WTC11 (cell line): Measurements from ENCODE around the gene TP73. TPM values are rescaled to one million over a fixed set of nuclear protein-coding genes. Genes with fewer than 3 reads are reported as not detected.

Experiments
- ATAC-seq: fragments of 200-7000 bp; cut with Tn5 transposase; 2 replicates; pipeline ENCODE4 v1.10.0; 2021; ENCODE audit warnings: mild to moderate bottlenecking, moderate library complexity
- CTCF ChIA-PET: fragments of 300-600 bp; sonication (Branson Sonifier 250); formaldehyde crosslinking; loops from one replicate; lab custom pipeline; 2021; ENCODE audit warnings: antibody characterized with exemption; lab: Charles Lee
- POLR2A ChIA-PET: fragments of 350-600 bp; sonication (Branson Sonifier 250); formaldehyde crosslinking; loops from one replicate; lab custom pipeline; 2021; ENCODE audit warnings: antibody characterized with exemption; lab: Charles Lee
- DNase-seq: peaks from one replicate; pipeline ENCODE4 v3.0.0; 2021; ENCODE audit warnings: low spot score
- H3K27ac Mint-ChIP-seq: 2 replicates; pipeline ENCODE4 v1.8.0; 2021; ENCODE audit warnings: mixed read lengths
- H3K27me3 Mint-ChIP-seq: 2 replicates; pipeline ENCODE4 v1.8.0; 2021; ENCODE audit warnings: low read depth, mild to moderate bottlenecking, moderate library complexity, mixed read lengths
- H3K36me3 Mint-ChIP-seq: 2 replicates; pipeline ENCODE4 v1.8.0; 2021; ENCODE audit warnings: mixed read lengths
- H3K4me1 Mint-ChIP-seq: 2 replicates; pipeline ENCODE4 v1.8.0; 2022; ENCODE audit warnings: mixed read lengths
- H3K4me3 Mint-ChIP-seq: 2 replicates; pipeline ENCODE4 v1.8.0; 2021; ENCODE audit warnings: mild to moderate bottlenecking, moderate library complexity, mixed read lengths
- H3K9me3 Mint-ChIP-seq: 2 replicates; pipeline ENCODE4 v1.8.0; 2021; ENCODE audit warnings: mixed read lengths
- E2F5 ChIP-seq: sonication (generic); formaldehyde crosslinking; IDR thresholded peaks from 2 replicates; pipeline ENCODE4 v1.8.1; 2022; ENCODE audit warnings: mild to moderate bottlenecking, moderate library complexity, missing genetic modification reagents
- ETV6 ChIP-seq: sonication (generic); formaldehyde crosslinking; IDR thresholded peaks from 2 replicates; pipeline ENCODE4 v1.8.1; 2022; ENCODE audit warnings: mild to moderate bottlenecking, missing genetic modification reagents
- FOXP4 ChIP-seq: sonication (generic); formaldehyde crosslinking; IDR thresholded peaks from 2 replicates; pipeline ENCODE4 v1.8.0; 2022; ENCODE audit warnings: mild to moderate bottlenecking, missing genetic modification reagents
- HMGXB4 ChIP-seq: sonication (generic); formaldehyde crosslinking; IDR thresholded peaks from 2 replicates; pipeline ENCODE4 v1.8.1; 2023; ENCODE audit warnings: mild to moderate bottlenecking, moderate library complexity, missing genetic modification reagents
- OVOL2 ChIP-seq: fragments of 250-450 bp; sonication (Bioruptor Pico); IDR thresholded peaks from 2 replicates; pipeline ENCODE4 v1.9.0; 2021; ENCODE audit warnings: mild to moderate bottlenecking, borderline replicate concordance
- RELA ChIP-seq: sonication (generic); formaldehyde crosslinking; IDR thresholded peaks from 2 replicates; pipeline ENCODE4 v1.8.1; 2022; ENCODE audit warnings: missing genetic modification reagents, mild to moderate bottlenecking, borderline replicate concordance
- SMAD3 ChIP-seq: sonication (generic); formaldehyde crosslinking; IDR thresholded peaks from 2 replicates; pipeline ENCODE4 v1.8.0; 2022; ENCODE audit warnings: missing genetic modification reagents, mild to moderate bottlenecking, borderline replicate concordance
- USF1 ChIP-seq: sonication (generic); formaldehyde crosslinking; IDR thresholded peaks from 2 replicates; pipeline ENCODE4 v1.8.0; 2022; ENCODE audit warnings: mild to moderate bottlenecking, missing genetic modification reagents
- USF2 ChIP-seq: sonication (generic); formaldehyde crosslinking; IDR thresholded peaks from 2 replicates; pipeline ENCODE4 v1.8.1; 2023; ENCODE audit warnings: mild to moderate bottlenecking, missing genetic modification reagents, moderate library complexity
- ZBTB43 ChIP-seq: sonication (generic); formaldehyde crosslinking; IDR thresholded peaks from 2 replicates; pipeline ENCODE4 v1.8.1; 2023; ENCODE audit warnings: mild to moderate bottlenecking, missing genetic modification reagents
- ZNF219 ChIP-seq: sonication (generic); formaldehyde crosslinking; IDR thresholded peaks from 2 replicates; pipeline ENCODE4 v1.8.0; 2023; ENCODE audit warnings: missing genetic modification reagents, mild to moderate bottlenecking, borderline replicate concordance
- ZNF232 ChIP-seq: sonication (generic); formaldehyde crosslinking; IDR thresholded peaks from 2 replicates; pipeline ENCODE4 v1.8.0; 2022; ENCODE audit warnings: mild to moderate bottlenecking, missing genetic modification reagents
- ZNF671 ChIP-seq: fragments of 250-450 bp; sonication (Bioruptor Pico); IDR thresholded peaks from 2 replicates; pipeline ENCODE4 v1.8.0; 2021; ENCODE audit warnings: mild to moderate bottlenecking
- total RNA-seq: library from RNA; stranded (reverse); gene quantifications from 3 replicates; pipeline ENCODE4 v1.2.3, GENCODE V29; 2021
- TF ChIP-seq, protein P1 (sequence below): sonication (generic); formaldehyde crosslinking; IDR thresholded peaks from 2 replicates; pipeline ENCODE4 v1.8.0; 2022; ENCODE audit warnings: mild to moderate bottlenecking, missing genetic modification reagents
- TF ChIP-seq, protein P2 (sequence below): sonication (generic); formaldehyde crosslinking; IDR thresholded peaks from 2 replicates; pipeline ENCODE4 v1.8.1; 2022; ENCODE audit warnings: low read depth, missing genetic modification reagents, borderline replicate concordance
- TF ChIP-seq, protein P3 (sequence below): sonication (generic); formaldehyde crosslinking; IDR thresholded peaks from 2 replicates; pipeline ENCODE4 v1.8.0; 2022; ENCODE audit warnings: mild to moderate bottlenecking, missing genetic modification reagents

TP73 gene
- total RNA-seq, 1 experiment from 2014 or later: 5.7 TPM

DNA sequence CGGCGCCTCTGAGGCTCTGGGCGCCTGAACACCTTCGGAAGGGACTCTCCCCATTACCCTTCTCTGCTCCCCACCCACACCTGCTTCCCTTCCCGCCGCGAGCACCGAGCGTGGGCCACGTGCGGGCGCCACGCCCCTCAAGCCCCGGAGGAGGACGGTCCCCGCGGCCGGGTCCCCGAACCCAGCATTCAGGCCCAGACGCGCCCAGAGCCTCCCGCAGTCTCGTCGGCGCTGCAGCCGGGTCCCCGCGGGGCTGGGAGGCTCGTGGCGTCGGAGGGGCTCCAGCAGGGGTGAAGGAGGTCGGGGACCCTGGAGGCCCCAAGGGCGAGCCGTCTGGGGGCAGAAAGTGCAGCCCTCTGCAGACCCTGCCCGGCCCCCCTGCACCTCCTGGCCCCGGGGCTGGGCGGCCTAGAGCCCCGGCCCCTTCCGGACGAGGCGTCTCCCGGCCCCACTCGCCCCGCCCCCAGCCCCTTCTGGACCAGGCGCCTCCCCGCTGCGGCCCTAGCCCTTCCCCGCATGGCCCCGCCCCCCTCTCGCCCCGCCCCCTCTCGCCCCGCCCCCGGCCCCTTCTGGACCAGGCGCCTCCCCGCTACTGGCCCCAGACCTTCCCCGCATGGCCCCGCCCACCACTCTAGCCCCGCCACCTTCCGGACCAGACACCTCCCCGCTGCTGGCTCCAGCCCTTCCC lies 119.9 kb downstream of the TP73 start:
- Mint-ChIP-seq H3K36me3 (peaks cover 2% of the 10 kb centered on the region; the same call in 1 of the 2 replicates), H3K4me1 (peaks cover 30% of the 10 kb centered on the region), H3K9me3 (peaks cover 7% of the 10 kb centered on the region; the same call in 1 of the 2 replicates), H3K4me3 (peak overlapping the region; percentile 64), H3K27ac (no peak overlapping the region), H3K27me3 (peaks cover 3% of the 10 kb centered on the region)
- peak; percentile 98 for DNase-seq
- CTCF ChIA-PET: interaction anchor here (0.9 to 1.8 kb wide), 4 partner anchors 9 to 48 kb away, joined by 3 to 9 read pairs (median 4); no protein-coding TSS in a partner anchor
- POLR2A ChIA-PET: interaction anchor here (0.8 kb wide), 1 partner anchor 26 kb away, joined by 3 read pairs; no protein-coding TSS in a partner anchor
- peak; percentile 85 for ATAC-seq
- 0 out of 2 replicates have a peak, but pooled peaks have one; percentile 63 for TF ChIP-seq SMAD3 (CRISPR knock-in tag)
- TF ChIP-seq FOXP4: peak; percentile 47; the same call in 1 of the 2 replicates
- TF ChIP-seq HMGXB4 (CRISPR knock-in tag): peak; percentile 48; the same call in 1 of the 2 replicates
- peak; percentile 69; the same call in 1 of the 2 replicates for TF ChIP-seq ZNF232 (CRISPR knock-in tag)
- no peak for TF ChIP-seq ZNF219 (CRISPR knock-in tag)
- no peak for TF ChIP-seq OVOL2 (CRISPR knock-in tag)
- TF ChIP-seq USF1 (CRISPR knock-in tag): peak; percentile 61; the same call in 1 of the 2 replicates
- TF ChIP-seq, protein P1, sequence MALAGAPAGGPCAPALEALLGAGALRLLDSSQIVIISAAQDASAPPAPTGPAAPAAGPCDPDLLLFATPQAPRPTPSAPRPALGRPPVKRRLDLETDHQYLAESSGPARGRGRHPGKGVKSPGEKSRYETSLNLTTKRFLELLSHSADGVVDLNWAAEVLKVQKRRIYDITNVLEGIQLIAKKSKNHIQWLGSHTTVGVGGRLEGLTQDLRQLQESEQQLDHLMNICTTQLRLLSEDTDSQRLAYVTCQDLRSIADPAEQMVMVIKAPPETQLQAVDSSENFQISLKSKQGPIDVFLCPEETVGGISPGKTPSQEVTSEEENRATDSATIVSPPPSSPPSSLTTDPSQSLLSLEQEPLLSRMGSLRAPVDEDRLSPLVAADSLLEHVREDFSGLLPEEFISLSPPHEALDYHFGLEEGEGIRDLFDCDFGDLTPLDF (CRISPR knock-in tag): no peak
- TF ChIP-seq, protein P2, sequence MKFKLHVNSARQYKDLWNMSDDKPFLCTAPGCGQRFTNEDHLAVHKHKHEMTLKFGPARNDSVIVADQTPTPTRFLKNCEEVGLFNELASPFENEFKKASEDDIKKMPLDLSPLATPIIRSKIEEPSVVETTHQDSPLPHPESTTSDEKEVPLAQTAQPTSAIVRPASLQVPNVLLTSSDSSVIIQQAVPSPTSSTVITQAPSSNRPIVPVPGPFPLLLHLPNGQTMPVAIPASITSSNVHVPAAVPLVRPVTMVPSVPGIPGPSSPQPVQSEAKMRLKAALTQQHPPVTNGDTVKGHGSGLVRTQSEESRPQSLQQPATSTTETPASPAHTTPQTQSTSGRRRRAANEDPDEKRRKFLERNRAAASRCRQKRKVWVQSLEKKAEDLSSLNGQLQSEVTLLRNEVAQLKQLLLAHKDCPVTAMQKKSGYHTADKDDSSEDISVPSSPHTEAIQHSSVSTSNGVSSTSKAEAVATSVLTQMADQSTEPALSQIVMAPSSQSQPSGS: no peak
- peak; percentile 68; the same call in 1 of the 2 replicates for TF ChIP-seq RELA (CRISPR knock-in tag)
- no peak for TF ChIP-seq ZBTB43 (CRISPR knock-in tag)
- TF ChIP-seq ZNF671 (CRISPR knock-in tag): no peak
- peak; percentile 51; the same call in 1 of the 2 replicates for TF ChIP-seq E2F5 (CRISPR knock-in tag)
- TF ChIP-seq ETV6: no peak
- TF ChIP-seq USF2: peak; percentile 56
- TF ChIP-seq, protein P3, sequence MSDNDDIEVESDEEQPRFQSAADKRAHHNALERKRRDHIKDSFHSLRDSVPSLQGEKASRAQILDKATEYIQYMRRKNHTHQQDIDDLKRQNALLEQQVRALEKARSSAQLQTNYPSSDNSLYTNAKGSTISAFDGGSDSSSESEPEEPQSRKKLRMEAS: peak; percentile 84; the same call in 1 of the 2 replicates
